ENCODE measurements around the gene AFAP1.

Gene AFAP1

DNA sequence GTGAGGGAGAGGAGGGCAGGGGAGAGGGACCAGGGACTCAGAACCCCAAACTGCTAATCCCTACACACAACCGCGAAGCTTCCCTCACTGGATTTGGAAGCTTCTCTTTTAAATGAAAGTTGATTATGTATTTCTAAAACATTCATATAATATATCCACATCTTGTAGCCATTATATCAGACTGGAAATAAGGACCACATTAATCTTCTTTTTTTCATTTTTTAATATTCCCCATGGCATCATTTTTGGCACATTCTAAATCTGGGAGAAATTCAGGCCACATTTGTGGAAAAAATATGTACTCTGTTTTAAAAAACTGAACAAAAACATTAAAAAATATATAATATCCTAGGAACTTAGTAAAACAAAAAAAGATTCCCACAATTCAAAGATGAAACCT lies 97.8 kb downstream of the AFAP1 start:
- TF ChIP-seq GATA3 (IDR thresholded peaks at IDR 0.05; ENCODE audit: low read depth, low read length): no peak
- no peak for TF ChIP-seq GATA2 (IDR thresholded peaks at IDR 0.05; ENCODE audit: low read depth, low read length)

- no peak for TF ChIP-seq GATA3 (IDR thresholded peaks at IDR 0.05; ENCODE audit: low read depth, low read length)
- TF ChIP-seq GATA2 (IDR thresholded peaks at IDR 0.05; ENCODE audit: low read depth, low read length): no peak
Observed at GRCh38 chr4:7841071-7841470, 98.6 kb downstream of the AFAP1 start.

- TF ChIP-seq GATA3 (IDR thresholded peaks at IDR 0.05; ENCODE audit: low read depth, low read length): no peak
- TF ChIP-seq GATA2 (IDR thresholded peaks at IDR 0.05; ENCODE audit: low read depth, low read length): no peak
Observed at GRCh38 chr4:7839856-7840255, 99.8 kb downstream of the AFAP1 start.

GRCh38 chr4:7838136-7838782 lies 101.4 kb downstream of the AFAP1 start:
- TF ChIP-seq GATA3 (IDR thresholded peaks at IDR 0.05; ENCODE audit: low read depth, low read length): no peak
- TF ChIP-seq GATA2 (IDR thresholded peaks at IDR 0.05; ENCODE audit: low read depth, low read length): no peak

GRCh38 chr4:7837597-7838135 lies 102.0 kb downstream of the AFAP1 start:
- TF ChIP-seq GATA3 (IDR thresholded peaks at IDR 0.05; ENCODE audit: low read depth, low read length): no peak
- no peak for TF ChIP-seq GATA2 (IDR thresholded peaks at IDR 0.05; ENCODE audit: low read depth, low read length)

- TF ChIP-seq GATA3 (IDR thresholded peaks at IDR 0.05; ENCODE audit: low read depth, low read length): no peak
Observed at GRCh38 chr4:7831858-7832730, 107.6 kb downstream of the AFAP1 start.

DNA sequence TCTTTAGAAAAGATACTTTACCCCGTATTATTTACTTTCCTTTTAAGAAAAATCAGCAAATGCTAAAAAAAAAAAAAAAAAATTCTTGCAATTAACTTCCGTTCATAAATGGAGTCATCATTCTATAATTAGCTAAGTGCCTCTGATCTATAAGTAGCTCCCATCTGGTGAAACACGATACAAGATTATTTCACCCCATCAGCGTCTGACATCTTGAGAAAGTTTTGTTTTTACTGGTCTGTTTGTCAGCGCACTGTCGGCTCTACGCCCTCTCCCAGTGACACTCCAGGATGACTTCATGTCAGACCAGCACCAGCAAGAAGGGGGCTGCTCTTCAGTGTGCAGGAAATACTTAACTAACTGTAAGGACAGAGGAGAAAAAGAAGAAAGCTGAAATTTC lies 108.3 kb downstream of the AFAP1 start:
- TF ChIP-seq GATA3 (IDR thresholded peaks at IDR 0.05; ENCODE audit: low read depth, low read length) (no peak), GATA2 (IDR thresholded peaks at IDR 0.05; ENCODE audit: low read depth, low read length) (no peak)

DNA sequence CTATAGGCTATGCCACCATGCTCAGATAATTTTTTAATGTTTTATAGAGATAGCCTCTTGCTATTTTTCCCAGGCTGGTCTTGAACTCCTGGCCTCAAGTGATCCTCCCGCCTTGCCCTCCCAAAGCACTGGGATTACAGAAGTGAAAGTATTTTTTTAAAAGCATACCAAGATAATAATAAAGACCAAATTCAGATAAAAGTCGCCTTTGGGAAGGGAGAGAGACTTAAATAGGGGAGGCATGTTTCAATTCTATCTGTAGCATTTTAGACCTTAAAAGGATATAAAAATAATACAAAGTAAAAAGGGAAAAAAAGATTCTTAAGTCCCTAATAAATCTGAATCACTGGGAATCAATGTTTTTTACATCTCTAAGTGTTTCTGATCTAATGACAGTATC lies 108.9 kb downstream of the AFAP1 start:
- TF ChIP-seq GATA3 (IDR thresholded peaks at IDR 0.05; ENCODE audit: low read depth, low read length) (no peak), GATA2 (IDR thresholded peaks at IDR 0.05; ENCODE audit: low read depth, low read length) (no peak)

DNA sequence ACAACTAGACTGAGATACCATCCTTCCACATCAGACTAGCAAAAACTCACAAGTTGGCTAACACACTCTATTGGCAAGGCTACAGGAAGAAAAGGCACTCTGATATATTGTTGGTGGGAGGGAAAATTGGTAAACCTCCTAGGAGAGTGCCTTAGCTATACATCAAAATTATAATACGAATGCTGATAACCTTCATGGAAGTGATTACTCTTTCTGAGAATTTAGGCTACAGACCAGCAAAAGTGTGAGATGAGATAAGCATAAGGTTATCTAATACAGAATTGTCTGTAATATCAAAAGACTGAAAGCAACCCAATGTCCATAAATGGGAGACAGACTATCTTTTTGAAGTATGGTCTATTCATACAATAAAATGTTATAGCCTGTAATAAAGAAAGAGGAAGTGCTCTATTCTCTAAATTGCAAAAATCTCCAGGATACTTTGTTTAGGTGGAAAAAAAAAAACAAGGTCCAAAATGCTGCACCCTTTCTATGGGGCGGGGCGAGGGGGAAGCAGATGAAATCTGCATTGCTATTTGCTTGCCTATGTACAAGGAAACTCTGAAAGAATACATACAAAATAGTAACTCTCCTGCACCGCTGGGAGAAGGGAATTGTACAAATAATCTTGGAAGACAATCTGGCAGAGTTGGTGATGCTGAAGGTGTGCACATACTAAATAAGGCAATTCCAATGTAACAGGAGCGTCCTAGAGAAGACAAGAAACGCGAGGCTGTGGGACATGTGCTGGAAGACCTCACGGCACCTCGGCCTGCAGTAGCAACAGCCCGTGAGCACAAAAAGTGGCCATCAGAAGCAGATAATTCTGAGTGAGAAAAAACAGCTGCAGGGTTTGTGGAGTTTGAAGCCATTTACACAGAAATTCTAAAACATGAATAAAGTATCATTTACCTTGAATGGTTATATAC lies 109.7 kb downstream of the AFAP1 start:
- no peak for TF ChIP-seq GATA2 (IDR thresholded peaks at IDR 0.05; ENCODE audit: low read depth, low read length)
- TF ChIP-seq GATA3 (IDR thresholded peaks at IDR 0.05; ENCODE audit: low read depth, low read length): no peak

DNA sequence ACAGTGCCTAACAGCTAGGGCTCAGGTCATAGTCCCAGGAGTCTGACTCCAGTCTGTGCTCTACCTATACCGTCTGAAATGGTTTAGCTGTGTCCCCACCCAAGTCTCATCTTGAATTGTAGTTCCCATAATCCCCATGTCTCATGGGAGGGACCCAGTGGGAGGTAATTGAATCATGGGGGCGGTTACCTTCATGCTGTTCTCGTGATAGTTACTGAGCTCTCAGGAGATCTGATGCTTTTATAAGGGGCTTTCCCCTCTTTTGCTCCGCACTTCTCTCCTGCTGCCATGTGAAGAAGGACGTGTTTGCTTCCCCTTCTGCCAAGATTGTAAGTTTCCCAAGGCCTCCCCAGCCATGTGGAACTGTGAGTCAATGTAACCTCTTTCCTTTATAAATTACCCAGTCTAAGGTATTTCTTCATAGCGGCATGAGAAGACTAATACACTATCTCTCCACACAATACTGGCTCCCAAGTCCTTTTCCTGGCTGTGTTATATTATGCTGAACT lies 110.8 kb downstream of the AFAP1 start:
- no peak for TF ChIP-seq GATA2 (IDR thresholded peaks at IDR 0.05; ENCODE audit: low read depth, low read length)
- no peak for TF ChIP-seq GATA3 (IDR thresholded peaks at IDR 0.05; ENCODE audit: low read depth, low read length)

DNA sequence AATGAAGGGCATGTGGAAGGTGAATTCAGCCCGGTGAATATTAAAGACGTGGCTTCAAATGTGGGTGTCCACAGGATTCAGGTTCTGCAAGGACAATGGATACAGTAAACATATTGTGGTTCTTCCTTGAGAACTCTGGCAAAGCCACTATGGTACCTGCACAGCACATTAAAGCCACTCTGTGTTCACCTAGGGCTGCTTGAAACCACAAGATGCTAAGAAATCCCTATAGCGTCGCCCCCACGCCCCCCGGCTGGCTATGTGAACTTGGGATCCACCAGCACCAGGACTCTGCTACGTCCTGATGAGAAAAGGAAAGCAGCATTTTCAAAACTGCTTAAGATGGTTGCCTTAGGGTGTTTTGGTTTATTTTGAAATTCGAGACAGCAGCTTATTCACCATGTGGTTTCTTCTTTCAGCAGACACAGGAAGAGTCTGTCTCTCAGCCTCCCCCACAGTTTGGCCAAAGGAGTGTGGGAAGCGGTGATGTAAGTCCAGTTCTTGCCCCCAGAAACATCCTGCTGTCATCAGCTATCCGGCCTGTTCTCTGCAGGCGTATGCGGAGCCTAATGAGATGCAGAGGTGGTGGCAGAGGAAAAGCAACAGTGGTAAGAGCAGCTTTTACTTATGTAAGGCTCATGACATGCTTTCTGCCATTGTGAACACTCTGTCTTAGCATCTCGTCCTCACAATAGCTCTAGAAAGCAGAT lies 111.5 kb downstream of the AFAP1 start:
- TF ChIP-seq GATA2 (IDR thresholded peaks at IDR 0.05; ENCODE audit: low read depth, low read length): no peak
- no peak for TF ChIP-seq GATA3 (IDR thresholded peaks at IDR 0.05; ENCODE audit: low read depth, low read length)

DNA sequence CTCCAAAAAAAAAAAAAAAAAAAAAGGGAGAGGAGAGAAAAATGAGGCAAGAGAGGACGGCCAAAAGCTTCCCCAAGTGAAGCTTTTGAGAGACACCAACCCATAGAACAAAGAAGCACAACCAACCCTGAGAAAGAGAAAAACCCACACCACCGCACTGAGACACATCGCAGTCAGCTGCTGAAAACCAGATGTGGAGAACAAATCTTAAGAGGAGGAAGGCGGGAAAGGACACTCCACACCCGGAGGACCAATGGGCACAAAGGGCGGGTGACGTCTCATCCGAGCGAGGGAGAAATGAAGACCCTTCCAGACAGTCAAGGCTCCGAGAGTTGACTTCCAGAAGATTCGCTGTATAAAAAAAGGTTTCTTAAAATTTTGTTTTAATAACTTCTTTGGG lies 112.1 kb downstream of the AFAP1 start:
- TF ChIP-seq GATA3 (IDR thresholded peaks at IDR 0.05; ENCODE audit: low read depth, low read length) (no peak), GATA2 (IDR thresholded peaks at IDR 0.05; ENCODE audit: low read depth, low read length) (no peak)

- no peak for TF ChIP-seq GATA2 (IDR thresholded peaks at IDR 0.05; ENCODE audit: low read depth, low read length)
- TF ChIP-seq GATA3 (IDR thresholded peaks at IDR 0.05; ENCODE audit: low read depth, low read length): no peak
Observed at GRCh38 chr4:7826909-7827306, 112.8 kb downstream of the AFAP1 start.

All from SH-SY5Y (cell line).